ENCODE measurements around the gene THOC1. TPM values are rescaled to one million over a fixed set of nuclear protein-coding genes. Genes with fewer than 3 reads are reported as not detected.
"Not testable (repeated sequence)": the region's sequence is repeated elsewhere in the genome, so short reads cannot be mapped to it uniquely, and the experiment has no call there.

The THOC1 gene
- total RNA-seq, 1 donor from 2014 or later: 10.2 TPM

- no peaks in the 10 kb centered on the region for H3K9me3 ChIP-seq (replicated peaks)
- no peak for DNase-seq
- H3K4me1 ChIP-seq: no peaks in the 10 kb centered on the region
- H3K36me3 ChIP-seq: no peaks in the 10 kb centered on the region
- intact Hi-C loops (cut with micrococcal nuclease): no loop called here
- no peaks in the 10 kb centered on the region for H3K27me3 ChIP-seq (ENCODE audit: low read depth)
- H3K4me3 ChIP-seq: no peak overlapping the region
- TF ChIP-seq, protein P1, sequence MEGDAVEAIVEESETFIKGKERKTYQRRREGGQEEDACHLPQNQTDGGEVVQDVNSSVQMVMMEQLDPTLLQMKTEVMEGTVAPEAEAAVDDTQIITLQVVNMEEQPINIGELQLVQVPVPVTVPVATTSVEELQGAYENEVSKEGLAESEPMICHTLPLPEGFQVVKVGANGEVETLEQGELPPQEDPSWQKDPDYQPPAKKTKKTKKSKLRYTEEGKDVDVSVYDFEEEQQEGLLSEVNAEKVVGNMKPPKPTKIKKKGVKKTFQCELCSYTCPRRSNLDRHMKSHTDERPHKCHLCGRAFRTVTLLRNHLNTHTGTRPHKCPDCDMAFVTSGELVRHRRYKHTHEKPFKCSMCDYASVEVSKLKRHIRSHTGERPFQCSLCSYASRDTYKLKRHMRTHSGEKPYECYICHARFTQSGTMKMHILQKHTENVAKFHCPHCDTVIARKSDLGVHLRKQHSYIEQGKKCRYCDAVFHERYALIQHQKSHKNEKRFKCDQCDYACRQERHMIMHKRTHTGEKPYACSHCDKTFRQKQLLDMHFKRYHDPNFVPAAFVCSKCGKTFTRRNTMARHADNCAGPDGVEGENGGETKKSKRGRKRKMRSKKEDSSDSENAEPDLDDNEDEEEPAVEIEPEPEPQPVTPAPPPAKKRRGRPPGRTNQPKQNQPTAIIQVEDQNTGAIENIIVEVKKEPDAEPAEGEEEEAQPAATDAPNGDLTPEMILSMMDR (IDR thresholded peaks at IDR 0.05; ENCODE audit: borderline replicate concordance): peak; percentile 12
- no peak overlapping the region for H3K27ac ChIP-seq (replicated peaks)
Observed at GRCh38 chr18:293536-293935, 25.7 kb upstream of the THOC1 start.

DNA sequence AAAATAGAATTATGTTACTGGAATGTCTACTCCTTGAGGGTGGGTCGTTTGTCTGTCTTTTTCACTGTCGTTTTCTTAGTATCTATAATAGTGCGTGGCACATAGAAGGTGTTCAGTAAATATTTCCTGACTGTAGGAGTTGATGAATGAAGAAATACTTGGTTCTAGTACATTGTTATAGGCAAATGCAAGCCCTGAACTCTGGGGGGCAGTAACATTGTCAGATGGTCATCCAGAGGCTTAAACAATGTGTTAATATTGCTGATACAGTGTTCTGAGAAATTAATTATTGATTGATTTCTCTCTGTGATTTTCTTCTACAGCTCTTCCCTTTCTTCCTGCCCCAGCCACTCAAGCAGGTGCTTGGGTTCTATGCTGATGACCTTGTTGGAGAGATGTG, 24.4 kb upstream of the THOC1 start:
- TF ChIP-seq, protein P1 (IDR thresholded peaks at IDR 0.05; ENCODE audit: borderline replicate concordance): no peak
- no peaks in the 10 kb centered on the region for H3K36me3 ChIP-seq

DNA sequence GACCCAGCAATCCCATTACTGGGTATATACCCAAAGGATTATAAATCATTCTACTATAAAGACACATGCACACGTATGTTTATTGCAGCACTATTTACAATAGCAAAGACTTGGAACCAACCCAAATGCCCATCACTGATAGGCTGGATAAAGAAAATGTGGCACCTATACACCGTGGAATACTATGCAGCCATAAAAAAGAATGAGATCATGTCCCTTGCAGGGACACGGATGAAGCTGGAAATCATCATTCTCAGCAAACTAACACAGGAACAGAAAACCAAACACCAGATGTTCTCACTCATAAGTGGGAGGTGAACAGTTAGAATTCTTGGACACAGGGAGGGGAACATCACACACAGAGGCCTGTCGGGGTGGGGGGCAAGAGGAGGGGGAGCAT, 22.1 kb upstream of the THOC1 start:
- DNase-seq; H3K27me3 ChIP-seq (ENCODE audit: low read depth); H3K36me3 ChIP-seq; H3K9me3 ChIP-seq (replicated peaks); H3K4me1 ChIP-seq; H3K4me3 ChIP-seq; H3K27ac ChIP-seq (replicated peaks): not testable (repeated sequence)
- intact Hi-C loops (cut with micrococcal nuclease): loop anchor here (5.0 kb wide), 1 partner anchor 327 kb away; no protein-coding TSS in a partner anchor

More for the DNA sequence above, 24.4 kb upstream of the THOC1 start:
- no peak for DNase-seq
- H3K27ac ChIP-seq (replicated peaks): no peak overlapping the region
- no peaks in the 10 kb centered on the region for H3K4me1 ChIP-seq
- no peak overlapping the region for H3K4me3 ChIP-seq
- H3K9me3 ChIP-seq (replicated peaks): no peaks in the 10 kb centered on the region
- H3K27me3 ChIP-seq (ENCODE audit: low read depth): peaks cover 8% of the 10 kb centered on the region
- intact Hi-C loops (cut with micrococcal nuclease): no loop called here

DNA sequence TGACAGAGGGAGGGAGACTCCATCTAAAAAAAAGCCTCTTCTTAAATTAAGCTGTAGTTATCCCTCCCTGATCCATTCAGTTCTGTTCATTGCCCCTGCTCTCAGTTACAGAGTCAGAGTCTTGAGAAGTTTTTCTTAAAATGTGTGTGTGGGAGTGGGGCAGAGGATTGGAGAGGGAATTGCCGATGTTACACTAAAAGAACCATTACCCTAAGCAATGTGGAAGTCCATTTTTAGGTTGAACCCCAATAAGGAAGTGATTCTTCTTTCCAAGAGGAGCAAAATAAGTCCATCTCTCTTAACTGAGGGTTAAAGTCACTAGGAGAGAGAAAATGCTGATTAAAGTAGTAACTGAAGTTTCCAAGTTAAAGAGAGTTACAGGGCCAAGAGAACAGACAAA, 21.2 kb upstream of the THOC1 start:
- no peaks in the 10 kb centered on the region for H3K9me3 ChIP-seq (replicated peaks)
- no peak overlapping the region for H3K4me3 ChIP-seq
- H3K27me3 ChIP-seq (ENCODE audit: low read depth): peaks cover 8% of the 10 kb centered on the region
- H3K4me1 ChIP-seq: no peaks in the 10 kb centered on the region
- DNase-seq: no peak
- H3K36me3 ChIP-seq: no peaks in the 10 kb centered on the region
- intact Hi-C loops (cut with micrococcal nuclease): loop anchor here (5.0 kb wide), 1 partner anchor 328 kb away; no protein-coding TSS in a partner anchor
- H3K27ac ChIP-seq (replicated peaks): no peak overlapping the region
- TF ChIP-seq, protein P1 (IDR thresholded peaks at IDR 0.05; ENCODE audit: borderline replicate concordance): no peak

DNA sequence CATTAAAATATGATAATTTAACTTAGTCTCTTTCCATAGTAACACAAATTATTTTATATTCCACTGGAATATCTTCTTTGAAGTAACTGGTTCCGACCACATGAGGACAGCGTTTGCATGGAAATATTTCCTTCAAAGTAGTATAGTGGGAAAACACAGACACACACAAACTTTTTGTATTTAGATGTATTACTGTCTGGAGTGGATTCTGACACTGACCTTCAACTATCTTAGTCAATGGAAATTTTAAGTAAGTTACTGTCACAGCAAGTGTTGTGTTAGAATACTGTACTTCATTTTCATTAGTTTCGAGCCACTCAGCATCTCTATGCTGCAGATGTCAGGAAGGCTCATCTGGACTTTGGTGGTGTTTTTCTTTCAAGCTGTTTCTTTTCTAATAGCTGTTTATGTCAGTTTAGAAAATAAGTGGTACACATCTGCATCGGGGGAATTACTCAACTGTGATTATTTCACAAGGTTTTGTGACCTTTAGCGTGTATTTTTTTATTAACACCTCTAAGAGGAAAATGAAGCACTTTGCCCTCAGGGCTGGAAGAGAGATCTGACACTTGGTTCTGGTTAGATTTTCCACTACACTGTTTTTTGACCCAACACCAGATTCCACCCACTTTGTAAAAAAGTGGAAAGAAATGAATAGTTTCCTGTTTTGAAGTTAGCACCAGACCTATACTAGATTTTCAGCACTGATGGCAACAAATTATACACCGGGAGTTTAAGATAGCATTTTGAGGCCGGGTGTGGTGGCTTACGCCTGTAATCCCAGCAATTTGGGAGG, 18.9 kb upstream of the THOC1 start:
- intact Hi-C loops (cut with micrococcal nuclease): loop anchor here (5.0 kb wide), 1 partner anchor 331 kb away; no protein-coding TSS in a partner anchor
- Histone ChIP-seq H3K9me3 (replicated peaks) (no peaks in the 10 kb centered on the region), H3K4me1 (no peaks in the 10 kb centered on the region), H3K27me3 (ENCODE audit: low read depth) (peaks cover 17% of the 10 kb centered on the region), H3K27ac (replicated peaks) (no peak overlapping the region), H3K36me3 (no peaks in the 10 kb centered on the region), H3K4me3 (no peak overlapping the region)
- no peak for DNase-seq
- TF ChIP-seq, protein P1 (IDR thresholded peaks at IDR 0.05; ENCODE audit: borderline replicate concordance): peak; percentile 69

GRCh38 chr18:285817-286216, 18.0 kb upstream of the THOC1 start:
- TF ChIP-seq, protein P1 (IDR thresholded peaks at IDR 0.05; ENCODE audit: borderline replicate concordance): no peak
- H3K27me3 ChIP-seq (ENCODE audit: low read depth): peaks cover 22% of the 10 kb centered on the region
- no peak overlapping the region for H3K27ac ChIP-seq (replicated peaks)
- no peak overlapping the region for H3K4me3 ChIP-seq
- no peaks in the 10 kb centered on the region for H3K9me3 ChIP-seq (replicated peaks)
- no peaks in the 10 kb centered on the region for H3K4me1 ChIP-seq
- no peak for DNase-seq
- intact Hi-C loops (cut with micrococcal nuclease): loop anchor here (5.0 kb wide), 1 partner anchor 331 kb away; no protein-coding TSS in a partner anchor
- no peaks in the 10 kb centered on the region for H3K36me3 ChIP-seq

All from left ventricle myocardium inferior (tissue), 1 donor.